Testis (tissue), 2 donors: Measurements from ENCODE around the gene TMEM51.

Experiments
- CTCF ChIP-seq, 3 experiments: fragments of 450-650 bp in 2 of 3; fragments of 200-600 bp in 1 of 3; sonication (generic) in 1 of 3; IDR thresholded peaks; one replicate each; pipeline ENCODE4 v1.5.1; 2016 to 2019; ENCODE audit warnings: antibody characterized with exemption in 3 of 3, mild to moderate bottlenecking in 2 of 3, moderate library complexity in 1 of 3
- POLR2A ChIP-seq: fragments of 450-650 bp; IDR thresholded peaks from one replicate; pipeline ENCODE4 v1.6.1; 2017; ENCODE audit warnings: antibody characterized with exemption, mild to moderate bottlenecking, moderate library complexity

GRCh38 chr1:15168479-15168878 lies 14.9 kb downstream of the TMEM51 start:
- TF ChIP-seq CTCF (IDR thresholded peaks at IDR 0.05) (no peak), POLR2A (no peak)
